Osteoblast (primary cell): ENCODE measurements around the gene SFTA2. TPM values are rescaled to one million over a fixed set of nuclear protein-coding genes. Genes with fewer than 3 reads are reported as not detected.

Experiments used
- DNase-seq: peaks from one replicate; pipeline ENCODE4 v3.0.0; 2011; ENCODE audit warnings: low spot score, mixed read lengths; ENCODE audit not compliant: insufficient read length; ENCODE audit errors: missing footprints
- H2AFZ ChIP-seq: 2 replicates; pipeline ENCODE4 v1.6.0; 2011; ENCODE audit warnings: mild to moderate bottlenecking, low read length
- H3K27ac ChIP-seq: 2 replicates; pipeline ENCODE4 v1.5.1; 2011; ENCODE audit warnings: mild to moderate bottlenecking, low read depth, low read length, moderate library complexity
- H3K27me3 ChIP-seq: 2 replicates; pipeline ENCODE4 v1.6.0; 2012; ENCODE audit warnings: mild to moderate bottlenecking, control low read depth, inconsistent platforms, low read length, moderate library complexity; ENCODE audit not compliant: insufficient read depth
- H3K36me3 ChIP-seq: 2 replicates; pipeline ENCODE4 v1.5.1; 2011; ENCODE audit warnings: mild to moderate bottlenecking, low read length, control low read depth, moderate library complexity; ENCODE audit not compliant: insufficient read depth
- H3K4me1 ChIP-seq: 2 replicates; pipeline ENCODE4 v1.5.1; 2011; ENCODE audit warnings: mild to moderate bottlenecking, low read length, control low read depth, moderate library complexity; ENCODE audit not compliant: insufficient read depth
- H3K4me2 ChIP-seq: 2 replicates; pipeline ENCODE4 v1.6.0; 2011; ENCODE audit warnings: mild to moderate bottlenecking, low read length; ENCODE audit not compliant: insufficient read depth
- H3K4me3 ChIP-seq: fragments of 200-600 bp; sonication (generic); 3 replicates; pipeline ENCODE4 v1.5.1; 2012; ENCODE audit warnings: mild to moderate bottlenecking, low read length, inconsistent platforms; ENCODE audit not compliant: insufficient read depth
- H3K79me2 ChIP-seq: 2 replicates; pipeline ENCODE4 v1.6.0; 2012; ENCODE audit warnings: mild to moderate bottlenecking, low read length, control low read depth, inconsistent platforms; ENCODE audit not compliant: insufficient read depth
- H3K9me3 ChIP-seq: 2 replicates; pipeline ENCODE4 v1.5.1; 2011; ENCODE audit warnings: low read depth, low read length, control low read depth
- H4K20me1 ChIP-seq: 2 replicates; pipeline ENCODE4 v1.6.0; 2012; ENCODE audit warnings: mild to moderate bottlenecking, low read length, control low read depth; ENCODE audit not compliant: insufficient read depth
- CTCF ChIP-seq: IDR thresholded peaks from 2 replicates; pipeline ENCODE4 v1.5.1; 2011; ENCODE audit warnings: mild to moderate bottlenecking, low read depth, low read length, moderate library complexity; ENCODE audit errors: extremely low read depth
- total RNA-seq: library from RNA; depleted of rRNA; stranded (reverse); fragments of >200 nt; gene quantifications from 2 replicates; pipeline ENCODE4 v1.2.3, GENCODE V29; 2012

The SFTA2 gene
- total RNA-seq, 1 donor, result not detected

- Histone ChIP-seq H4K20me1 (no peaks in the 10 kb centered on the region), H3K79me2 (no peaks in the 10 kb centered on the region), H3K4me3 (peak overlapping the region; percentile 24), H3K9me3 (no peaks in the 10 kb centered on the region), H3K4me2 (peak overlapping the region; percentile 45), H3K27ac (no peak overlapping the region), H3K4me1 (peaks cover 8% of the 10 kb centered on the region), H3K27me3 (peaks cover 33% of the 10 kb centered on the region), H3K36me3 (no peaks in the 10 kb centered on the region), H2AFZ (peak overlapping the region; percentile 93)
- TF ChIP-seq CTCF, result peak; percentile 72
- DNase-seq, result peak; percentile 97
These were observed 10.5 kb upstream of the SFTA2 start for GRCh38 chr6:30942338-30943060.

- Histone ChIP-seq H3K4me1 (peaks cover 8% of the 10 kb centered on the region), H2AFZ (no peak within 1 kb of the TSS), H3K36me3 (no peaks in the 10 kb centered on the region), H3K27ac (no peak within 1 kb of the TSS), H3K9me3 (no peaks in the 10 kb centered on the region), H3K4me3 (no peak within 1 kb of the TSS), H4K20me1 (no peaks in the 10 kb centered on the region), H3K4me2 (no peak within 1 kb of the TSS), H3K79me2 (no peaks in the 10 kb centered on the region), H3K27me3 (peaks cover 21% of the 10 kb centered on the region)
- no peak for TF ChIP-seq CTCF
- no peak for DNase-seq
These were observed 8.5 kb upstream of the SFTA2 start, which contains the start of gene MUCL3 for GRCh38 chr6:30940361-30940986. TSS of gene MUCL3 (plus strand) at chr6:30940973. CDS start at chr6:30941000, 27 bp downstream.

- Histone ChIP-seq H3K4me1 (peaks cover 8% of the 10 kb centered on the region), H3K27me3 (peaks cover 21% of the 10 kb centered on the region), H3K9me3 (no peaks in the 10 kb centered on the region), H3K36me3 (no peaks in the 10 kb centered on the region), H3K4me2 (no peak overlapping the region), H3K27ac (no peak overlapping the region), H3K4me3 (no peak overlapping the region), H4K20me1 (no peaks in the 10 kb centered on the region), H3K79me2 (no peaks in the 10 kb centered on the region), H2AFZ (no peak overlapping the region)
- no peak for TF ChIP-seq CTCF
- DNase-seq, result no peak
These were observed 7.5 kb upstream of the SFTA2 start for GRCh38 chr6:30939473-30939872.

- Histone ChIP-seq H3K79me2 (no peaks in the 10 kb centered on the region), H3K4me3 (no peak overlapping the region), H3K9me3 (no peaks in the 10 kb centered on the region), H3K27me3 (peaks cover 21% of the 10 kb centered on the region), H2AFZ (no peak overlapping the region), H3K36me3 (no peaks in the 10 kb centered on the region), H3K4me1 (peaks cover 8% of the 10 kb centered on the region), H4K20me1 (no peaks in the 10 kb centered on the region), H3K27ac (no peak overlapping the region), H3K4me2 (no peak overlapping the region)
- no peak for DNase-seq
- no peak for TF ChIP-seq CTCF
These were observed 6.8 kb upstream of the SFTA2 start for GRCh38 chr6:30938730-30939129.
